ENCODE data around the gene ADAT1.
"Not testable (repeated sequence)": the region's sequence is repeated elsewhere in the genome, so short reads cannot be mapped to it uniquely, and the experiment has no call there.

Gene ADAT1

DNA sequence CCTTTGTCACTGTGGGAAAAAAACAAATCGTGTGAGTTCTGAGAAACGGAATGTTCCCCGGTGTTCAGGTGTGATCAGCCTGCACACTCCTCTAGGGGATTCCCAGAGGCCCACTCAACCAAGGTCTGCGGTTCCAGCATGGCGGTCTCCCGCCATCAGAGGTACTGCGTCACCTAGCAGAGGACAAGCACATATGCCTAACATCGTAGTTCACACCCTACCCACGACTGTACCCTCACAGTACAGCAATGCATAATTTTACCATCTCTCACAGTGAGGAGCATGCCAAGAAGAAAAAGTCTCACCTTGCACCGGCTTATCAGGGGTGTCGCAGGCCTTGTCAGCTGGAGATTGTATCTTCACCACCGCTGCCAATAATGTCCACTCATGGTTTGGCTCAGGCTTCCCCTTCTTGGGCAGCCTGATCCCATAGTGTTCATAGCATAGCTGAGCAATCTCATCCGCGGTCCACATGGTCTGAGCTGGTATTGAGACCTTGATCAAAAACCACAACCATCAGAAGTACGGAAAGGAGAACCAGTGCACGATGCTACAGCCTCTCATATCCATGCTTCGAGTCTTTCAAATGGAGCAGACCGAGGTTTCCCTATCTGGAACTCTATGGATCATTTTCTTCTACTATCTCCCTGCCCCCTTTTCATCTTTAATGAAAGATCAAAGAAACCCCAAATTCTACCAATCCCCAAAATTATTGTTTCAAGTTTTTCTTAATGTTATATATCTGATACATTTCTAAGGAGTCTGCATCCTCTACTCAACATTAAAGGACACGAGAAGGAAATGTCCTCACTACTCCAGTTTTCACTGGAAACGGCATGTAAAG, 2.5 kb downstream of the ADAT1 start:
- no peak for DNase-seq

DNA sequence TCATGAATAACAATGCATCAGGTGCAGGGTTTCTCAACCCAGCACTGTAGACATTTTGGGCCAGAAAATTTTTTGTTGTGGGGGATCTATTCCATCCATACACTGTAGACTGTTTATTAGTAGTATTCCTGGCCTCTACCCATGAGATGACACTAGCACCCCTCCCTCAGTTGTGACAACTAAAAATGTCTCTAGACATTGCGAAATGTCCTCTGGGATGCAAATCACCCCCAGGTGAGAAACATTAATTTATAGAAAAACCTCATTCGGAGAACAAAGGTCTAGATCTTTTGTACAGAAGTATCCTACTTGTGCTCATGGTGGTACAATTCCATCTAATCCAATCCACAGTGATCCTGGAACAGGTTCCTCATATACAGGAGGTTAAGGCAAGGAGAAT, 4.3 kb downstream of the ADAT1 start:
- no peak for DNase-seq

DNA sequence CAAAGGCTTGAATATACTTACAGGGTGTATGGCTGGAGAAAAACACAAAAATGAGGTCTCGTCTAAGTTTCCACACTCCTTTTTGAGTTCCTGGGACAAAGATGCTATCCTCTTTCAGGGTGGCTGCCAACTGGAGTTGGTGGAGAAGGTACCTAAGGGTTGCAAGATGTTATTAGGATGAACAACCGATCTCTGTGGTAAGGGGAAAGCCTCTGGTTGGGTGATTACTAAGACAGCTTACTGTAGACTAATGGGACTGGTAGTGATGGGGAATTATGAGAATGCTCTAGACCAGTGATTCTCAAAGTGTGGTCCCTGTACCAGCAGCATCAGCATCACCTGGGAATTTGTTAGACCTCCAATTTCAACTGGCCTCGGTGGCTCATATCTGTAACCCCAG, 6.0 kb downstream of the ADAT1 start:
- DNase-seq = no peak

DNA sequence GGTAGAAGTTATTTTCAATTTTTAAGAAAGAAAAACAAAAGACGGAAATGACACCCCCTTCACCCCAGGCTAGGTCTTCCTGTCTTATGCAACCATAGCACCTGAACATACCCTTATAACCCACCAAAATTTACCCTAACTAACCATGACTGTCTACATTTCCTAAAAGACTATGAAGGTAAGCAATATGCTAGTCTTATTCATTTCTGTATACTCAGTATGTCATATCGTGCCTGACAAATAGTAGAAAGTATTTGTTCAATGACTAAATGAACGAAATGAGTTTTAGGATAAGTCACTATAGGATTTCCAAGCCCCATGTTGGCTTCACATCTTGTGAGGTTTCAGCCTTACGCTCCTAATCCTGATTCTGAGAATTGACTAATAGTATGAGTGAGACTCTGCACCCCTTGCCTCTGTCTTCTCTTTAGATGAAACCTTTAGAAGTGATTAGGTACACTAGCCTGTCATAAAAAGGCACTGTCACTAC, 6.5 kb downstream of the ADAT1 start:
- DNase-seq = no peak

DNA sequence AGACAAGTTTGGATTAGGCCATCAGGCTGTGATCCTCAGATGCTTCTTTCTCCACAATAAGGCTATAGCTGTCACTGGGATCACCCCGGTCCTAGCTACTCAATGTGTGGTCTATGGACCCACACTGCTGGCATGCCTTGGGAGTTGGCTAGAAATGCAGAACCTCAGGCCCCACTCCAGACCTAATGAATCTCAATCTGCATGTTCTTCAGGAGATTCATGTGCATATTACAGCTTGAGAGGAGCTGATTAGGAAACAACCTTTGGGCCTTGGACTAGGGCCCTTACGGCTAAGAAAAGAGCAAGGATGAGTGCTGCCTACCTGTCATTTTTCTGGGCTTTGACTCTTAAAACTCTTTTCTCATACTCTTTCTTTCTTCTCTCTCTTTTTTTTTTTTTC, 7.5 kb downstream of the ADAT1 start:
- no peak for DNase-seq

DNA sequence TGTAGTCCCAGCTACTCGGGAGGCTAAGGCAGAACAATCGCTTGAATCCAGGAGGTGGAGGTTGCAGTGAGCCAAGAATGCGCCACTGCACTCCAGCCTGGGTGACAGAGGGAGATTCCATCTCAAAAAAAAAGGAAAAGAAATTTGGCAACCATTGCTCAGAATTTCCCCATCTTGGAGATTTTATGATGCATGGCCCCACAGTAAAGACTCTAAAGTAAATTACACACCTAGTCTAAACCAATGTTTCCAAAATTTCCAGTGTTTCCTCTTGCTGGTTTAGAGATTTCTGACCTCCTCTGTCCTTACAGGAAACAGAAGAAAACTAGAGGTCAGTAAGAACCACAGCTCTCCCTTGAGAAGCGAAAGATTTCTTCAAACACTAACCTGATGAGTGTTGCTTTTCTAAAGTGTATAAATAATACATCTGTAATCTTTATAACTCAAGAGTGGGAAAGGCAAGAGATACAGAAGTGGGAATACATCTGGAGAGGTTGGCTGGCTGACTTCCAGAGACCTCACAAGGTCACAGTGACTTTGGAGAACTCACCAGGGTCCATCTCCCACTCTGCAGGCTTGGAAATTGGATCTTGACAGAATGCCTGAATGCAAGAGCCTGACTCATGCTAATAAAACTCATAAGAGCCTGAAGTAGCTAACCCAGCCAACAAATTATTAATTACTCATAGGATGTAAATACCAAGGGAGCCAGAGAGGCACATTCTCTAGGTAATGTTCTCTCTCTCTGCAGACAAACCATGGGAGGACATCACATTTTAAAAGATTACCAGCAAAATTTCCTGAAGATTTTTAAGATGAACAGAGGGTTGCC, 8.8 kb downstream of the ADAT1 start:
- no peak for DNase-seq

DNA sequence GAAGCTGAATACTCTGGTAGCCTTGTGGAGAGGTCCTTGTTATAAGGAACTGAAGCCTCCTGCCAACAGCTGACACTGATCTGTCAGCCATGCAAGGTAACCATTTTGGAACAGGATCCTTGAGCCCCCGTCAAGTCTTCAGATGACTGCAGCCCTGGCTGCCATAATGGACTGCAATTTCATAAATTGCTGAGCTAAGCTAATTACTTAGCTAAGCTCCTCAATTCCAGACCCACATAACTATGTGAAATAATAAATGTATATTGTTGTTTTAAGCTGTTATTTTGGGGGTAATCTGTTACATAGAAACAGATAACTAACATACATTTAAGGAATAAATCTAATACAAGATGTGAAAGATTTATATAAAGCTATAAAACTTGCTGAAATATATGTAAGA, 16.6 kb downstream of the ADAT1 start:
- DNase-seq = no peak

DNA sequence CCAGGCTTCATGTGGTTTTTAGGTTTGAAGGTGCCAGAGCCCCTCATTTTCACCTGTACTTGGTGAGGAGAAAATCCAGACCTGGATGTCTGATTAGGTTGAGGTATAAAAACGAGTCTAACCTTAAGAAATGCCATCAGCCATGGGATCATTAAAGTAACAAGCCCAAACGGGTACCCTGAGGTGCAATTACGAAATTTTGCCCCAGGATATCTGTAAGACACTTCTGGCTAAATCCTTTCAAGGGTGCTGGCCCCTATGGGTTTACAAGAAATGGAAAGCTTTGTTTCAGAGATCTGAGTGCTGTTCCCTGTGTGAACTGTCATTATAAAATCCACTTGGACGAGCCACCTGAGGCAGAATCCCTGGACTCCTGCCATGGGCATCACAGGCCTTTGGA, 19.8 kb downstream of the ADAT1 start:
- DNase-seq = no peak

DNA sequence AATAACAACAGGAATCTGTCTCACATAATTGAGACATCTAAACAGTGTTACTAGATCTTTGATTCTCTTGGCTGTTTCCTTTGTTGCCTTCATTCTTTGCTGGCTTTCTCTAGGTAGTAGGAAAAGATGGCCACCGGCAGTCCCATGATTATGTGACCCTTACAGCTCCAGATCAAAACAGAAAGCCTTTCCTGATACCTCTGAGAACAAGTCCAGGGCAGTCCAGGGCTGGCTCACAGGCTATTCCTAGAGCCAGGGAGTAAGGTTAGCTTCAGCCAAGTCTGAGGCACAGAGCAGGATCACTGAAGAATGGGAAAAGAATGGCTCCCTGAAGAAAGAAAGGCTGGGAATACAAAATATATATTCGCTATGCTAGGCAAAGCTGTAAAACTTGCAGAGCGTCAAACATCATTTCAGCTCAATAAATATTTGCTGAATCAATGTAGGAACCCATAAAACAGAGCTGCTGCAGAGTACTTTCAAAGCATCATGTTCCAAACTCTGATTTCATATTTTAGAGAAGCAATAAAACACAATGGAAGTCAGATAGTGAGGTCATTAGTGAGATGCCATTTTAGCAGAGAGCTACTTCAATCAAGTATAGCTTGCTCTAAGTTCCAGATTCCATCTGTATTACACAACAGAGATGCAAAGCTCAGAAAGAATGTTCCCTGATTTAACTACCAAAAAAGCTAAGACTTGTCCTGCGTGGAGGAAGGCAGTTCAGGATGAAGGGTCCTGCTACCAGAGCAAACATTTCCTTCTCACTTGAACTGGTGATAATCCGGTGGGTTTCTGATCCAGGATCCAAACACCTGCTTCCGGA, 23.4 kb downstream of the ADAT1 start:
- DNase-seq = no peak

DNA sequence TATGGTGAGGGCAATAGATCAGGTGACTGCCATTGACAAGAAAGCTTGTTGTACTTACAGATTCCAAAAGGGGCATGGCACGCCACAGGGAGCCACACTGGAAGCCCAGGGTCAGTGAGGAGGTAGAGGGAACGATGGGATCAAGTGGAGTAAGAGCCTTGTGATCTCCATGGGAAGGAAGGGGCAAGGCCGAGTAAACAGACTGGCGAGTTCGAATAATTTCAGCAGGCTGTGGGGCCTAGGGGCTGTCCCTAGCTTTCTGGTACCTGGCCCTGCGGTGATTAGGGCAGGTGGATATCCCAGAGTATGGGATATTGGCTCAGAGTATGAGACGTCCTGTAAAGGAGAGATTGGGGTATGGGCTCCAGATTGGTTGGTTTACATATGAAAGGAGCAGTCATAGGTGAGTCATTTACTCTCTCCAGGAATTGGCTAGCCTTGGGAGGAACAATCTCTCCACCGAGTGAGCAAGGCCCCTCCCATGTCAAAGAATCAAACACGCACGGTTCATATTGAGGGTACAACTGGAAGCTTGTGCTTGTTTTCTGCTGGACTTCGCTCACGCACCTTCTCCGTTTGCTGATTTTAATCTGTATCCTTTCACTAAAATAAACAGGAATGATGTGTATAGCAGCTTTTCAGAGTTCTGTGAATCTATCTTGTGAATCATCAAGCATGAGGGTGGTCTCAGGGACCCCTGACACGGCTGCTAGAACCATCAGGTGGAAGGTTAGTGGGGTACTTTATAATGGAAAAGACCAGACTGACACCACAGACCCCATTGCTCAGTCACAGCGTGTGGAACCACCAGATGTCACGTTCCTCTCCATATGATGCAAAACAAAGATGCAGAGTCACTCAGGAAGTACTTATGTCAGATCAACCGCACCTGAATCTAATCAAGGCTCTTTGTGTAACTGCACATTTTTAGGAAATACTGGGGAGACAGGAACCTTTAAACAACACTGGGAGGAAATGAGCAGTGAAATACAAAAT, 29.0 kb downstream of the ADAT1 start:
- DNase-seq = no peak

DNA sequence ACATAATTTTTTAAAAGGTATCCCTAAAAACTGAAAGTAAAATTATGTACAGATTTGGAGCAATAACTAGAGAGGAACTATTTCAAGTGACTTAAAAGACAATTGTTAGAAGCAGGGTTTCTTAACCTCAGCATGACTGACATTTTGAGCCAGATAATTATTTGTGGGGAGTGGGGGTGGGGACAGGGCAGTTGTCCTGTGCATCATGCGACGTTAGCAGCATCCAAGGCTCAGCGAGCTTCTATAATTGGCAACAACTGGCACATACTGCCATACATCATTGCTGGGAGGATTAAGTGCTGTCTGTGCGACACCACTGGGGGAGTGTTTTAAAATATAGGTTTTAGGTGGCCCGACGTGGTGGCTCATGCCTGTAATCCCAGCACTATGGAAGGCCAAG, 29.8 kb downstream of the ADAT1 start:
- DNase-seq = no peak

DNA sequence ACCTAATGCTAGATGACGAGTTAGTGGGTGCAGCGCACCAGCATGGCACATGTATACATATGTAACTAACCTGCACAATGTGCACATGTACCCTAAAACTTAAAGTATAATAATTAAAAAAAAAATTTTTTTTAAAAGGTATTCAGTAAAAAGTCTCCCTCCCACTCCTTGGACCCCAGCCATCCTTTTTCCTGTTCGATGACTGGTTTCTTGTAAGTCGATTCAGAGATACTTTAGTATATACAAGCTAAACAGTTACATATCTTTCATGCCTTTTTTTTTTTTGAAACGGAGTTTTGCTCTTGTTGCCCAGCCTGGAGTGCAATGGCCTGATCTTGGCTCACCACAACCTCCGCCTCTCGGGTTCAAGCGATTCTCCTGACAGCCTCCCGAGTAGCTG, 31.2 kb downstream of the ADAT1 start:
- DNase-seq = not testable (repeated sequence)

DNA sequence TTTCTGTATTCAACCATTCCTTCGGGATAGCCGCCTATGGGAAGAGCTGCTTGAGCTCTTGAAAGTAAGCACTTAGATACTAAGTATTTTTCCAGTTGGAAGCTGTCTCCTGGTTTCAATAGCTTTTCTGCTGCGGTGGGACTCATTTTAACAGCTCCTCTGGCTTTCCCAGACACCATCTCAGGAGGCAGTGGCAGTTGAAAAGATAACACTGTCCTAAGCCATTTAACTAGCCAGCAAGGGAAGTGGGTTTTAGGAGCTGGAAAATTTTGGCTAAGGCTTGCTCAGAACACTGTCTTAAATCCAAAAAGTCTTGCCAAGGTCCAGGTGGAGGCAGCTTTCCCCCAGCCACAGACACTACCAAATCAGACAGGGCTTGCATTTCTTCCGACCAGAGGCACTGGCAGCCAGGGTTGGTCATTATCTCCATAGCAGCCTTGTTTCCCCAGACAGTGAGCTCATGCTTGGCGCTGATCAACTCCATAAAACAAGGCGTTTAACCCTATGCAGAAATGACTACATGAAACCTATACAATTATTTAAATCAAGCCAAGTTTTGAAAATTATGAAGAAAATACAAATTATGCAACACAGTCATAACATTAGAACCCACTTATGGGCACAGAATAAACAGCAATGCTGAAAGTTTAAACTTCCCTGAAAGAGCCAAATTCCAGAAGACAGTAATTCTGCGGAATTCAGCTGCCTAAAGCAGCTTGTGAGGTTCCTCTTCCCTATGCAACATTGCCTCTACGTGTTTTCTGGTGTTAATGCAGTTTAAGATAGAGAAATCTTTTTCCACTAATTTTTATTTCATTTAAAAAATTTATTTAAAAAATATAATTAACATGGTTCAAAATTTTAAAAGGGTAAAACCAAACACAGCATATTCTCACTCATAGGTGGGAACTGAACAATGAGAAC, 31.9 kb downstream of the ADAT1 start:
- DNase-seq = no peak

DNA sequence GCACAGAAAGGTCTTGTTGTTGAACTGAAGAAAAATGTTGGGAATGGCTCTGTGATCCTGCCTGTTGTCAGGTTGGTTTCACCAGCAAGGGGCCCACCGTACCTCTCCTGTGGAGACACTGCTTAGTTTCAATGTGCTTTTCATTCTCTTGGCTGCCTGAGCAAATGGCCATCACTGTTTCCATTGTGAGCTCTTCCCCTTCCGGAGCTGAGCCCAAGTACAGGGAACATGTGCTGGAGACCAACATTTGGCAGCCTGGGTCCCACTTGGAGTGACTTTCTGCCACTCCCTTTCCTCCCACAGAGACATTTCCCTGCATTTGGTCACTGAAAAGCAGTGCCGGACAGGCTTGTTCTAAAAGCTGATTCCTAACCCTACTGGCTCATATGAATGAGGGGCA, 33.8 kb downstream of the ADAT1 start:
- no peak for DNase-seq

DNA sequence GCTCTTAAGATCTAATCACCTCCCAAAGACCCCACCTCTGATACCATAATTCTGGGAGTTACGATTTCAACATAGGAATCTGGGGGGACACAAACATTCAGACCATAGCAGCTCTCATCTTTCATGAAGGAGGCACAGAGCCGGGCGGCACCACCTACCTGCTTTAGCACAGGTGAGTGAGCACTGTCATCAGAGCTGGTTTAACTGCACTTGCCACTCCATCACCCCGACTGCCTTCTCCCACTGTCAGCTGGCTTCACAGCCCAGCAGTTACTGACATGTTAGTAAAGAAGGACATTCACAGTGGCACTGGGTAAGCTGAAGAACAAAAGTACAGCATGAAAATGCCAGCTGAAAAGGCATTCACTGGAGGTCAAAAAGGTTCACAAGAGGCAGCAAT, 34.4 kb downstream of the ADAT1 start:
- no peak for DNase-seq

DNA sequence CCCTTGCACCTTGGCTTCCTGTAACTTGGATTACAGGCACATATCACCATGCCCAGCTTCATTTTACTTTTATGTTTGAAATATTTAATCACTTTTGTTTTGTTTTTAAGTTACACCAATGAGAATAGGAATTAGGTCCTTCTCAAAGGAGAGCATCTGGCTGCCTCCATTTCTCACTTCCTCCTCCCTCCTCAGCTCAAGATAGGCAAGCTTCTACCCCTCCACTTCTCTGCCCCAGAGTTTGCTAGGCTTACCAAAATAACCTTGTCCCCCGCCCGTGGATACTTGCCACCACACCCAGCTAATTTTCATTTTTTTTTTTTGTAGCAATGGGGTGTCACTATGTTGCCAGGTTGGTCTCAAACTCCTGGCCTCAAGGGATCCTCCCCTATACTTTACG, 39.0 kb downstream of the ADAT1 start:
- DNase-seq = no peak

DNA sequence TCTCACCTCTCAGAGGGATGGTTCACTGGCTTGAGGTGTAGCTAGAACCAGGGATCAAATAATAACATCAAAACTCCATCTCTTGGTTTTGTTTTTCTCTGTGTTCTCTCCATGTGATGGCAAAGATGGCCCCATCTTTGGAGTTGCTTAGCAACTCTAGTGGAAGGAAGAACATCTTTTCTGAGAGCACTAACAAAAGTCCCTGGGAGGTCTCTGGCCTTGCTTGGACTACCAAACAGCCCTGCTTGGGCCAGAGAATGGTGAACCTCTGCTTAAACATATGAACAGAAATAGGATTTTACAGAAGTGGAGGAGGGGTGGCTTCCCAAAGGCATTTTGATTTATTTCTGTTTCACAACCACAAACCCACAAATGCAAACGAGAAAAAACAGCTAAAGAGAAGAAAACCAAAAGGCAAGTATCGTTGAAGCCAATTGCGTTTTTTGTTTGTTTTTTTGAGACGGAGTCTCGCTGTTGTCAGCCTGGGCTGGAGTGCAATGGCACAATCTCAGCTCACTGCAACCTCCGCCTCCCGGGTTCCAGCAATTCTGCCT, 43.7 kb downstream of the ADAT1 start:
- DNase-seq = no peak

DNA sequence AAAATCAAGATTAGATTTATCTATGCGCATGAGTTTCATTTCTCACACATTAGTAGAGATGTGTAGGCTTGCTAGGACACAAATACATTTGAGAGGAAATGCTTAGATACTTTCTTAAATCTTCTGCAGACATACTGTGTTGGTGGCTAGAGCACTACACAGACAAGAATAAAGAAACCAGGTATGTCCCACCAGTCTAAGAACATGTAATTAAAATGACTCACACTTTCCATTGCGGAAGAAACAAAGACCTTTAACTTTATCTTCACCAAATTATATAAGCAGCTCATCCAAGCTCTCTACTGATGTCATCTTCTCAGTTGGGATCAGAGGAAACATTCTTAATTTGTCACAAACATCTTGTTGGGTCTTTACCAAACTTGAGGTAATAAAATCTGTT, 44.4 kb downstream of the ADAT1 start:
- no peak for DNase-seq

DNA sequence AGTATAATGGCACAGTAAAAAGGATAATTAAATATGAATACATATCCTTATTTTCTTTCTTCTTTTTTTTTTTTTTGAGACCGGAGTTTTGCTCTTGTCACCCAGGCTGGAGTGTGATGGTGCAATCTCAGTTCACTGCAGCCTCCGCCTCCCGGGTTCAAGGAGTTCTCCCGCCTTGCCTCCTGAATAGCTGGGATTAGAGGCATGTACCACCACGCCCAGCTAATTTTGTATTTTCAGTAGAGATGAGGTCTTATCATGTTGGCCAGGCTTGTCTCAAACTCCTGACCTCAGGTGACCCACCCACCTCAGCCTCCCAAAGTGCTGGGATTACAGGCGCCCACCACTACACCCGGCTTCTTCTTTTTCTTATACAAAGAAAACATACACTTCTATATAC, 44.9 kb downstream of the ADAT1 start:
- no peak for DNase-seq

DNA sequence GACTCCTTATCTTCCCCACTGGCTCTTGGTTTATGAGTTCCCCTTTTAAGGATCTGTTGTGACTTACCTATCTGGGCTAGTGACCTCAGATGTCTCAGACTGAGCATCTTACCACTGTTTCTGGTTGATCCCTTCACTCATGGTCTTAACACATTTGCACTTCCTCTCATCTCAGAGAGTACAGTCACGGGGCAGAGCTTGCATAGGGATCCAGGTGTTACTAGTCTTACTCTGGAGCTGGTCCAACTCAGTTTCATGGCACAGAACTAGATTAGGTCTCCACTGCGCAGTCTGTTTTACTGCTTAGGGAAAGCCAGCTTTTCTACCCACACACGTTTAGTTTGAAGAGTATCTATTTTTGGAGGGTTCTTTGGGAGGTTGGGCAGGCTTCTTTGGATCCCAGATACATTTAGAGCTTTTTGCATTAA, 46.7 kb downstream of the ADAT1 start:
- DNase-seq = no peak

Data from stimulated activated CD4-positive, alpha-beta T cell treated with anti-CD3 and anti-CD28 coated beads, Interleukin-2, amount 100 ng/mL, for 48 hours (primary cell).